Renal cortical epithelial cell (primary cell): ENCODE data around the gene CD276. TPM values are rescaled to one million over a fixed set of nuclear protein-coding genes. Genes with fewer than 3 reads are reported as not detected.

ENCODE experiments used
- total RNA-seq: library from RNA; depleted of rRNA; stranded (reverse); fragments of >200 nt; gene quantifications from 2 replicates; pipeline ENCODE4 v1.2.3, GENCODE V29; 2014

The CD276 gene
- total RNA-seq, 1 donor from 2014 or later, result 139 TPM

Other genes starting within 250 kb of the CD276 start
- gene REC114, start 241.2 kb upstream of the CD276 start, total RNA-seq, result not detected in 2 replicates
- 158 and 262 TPM in 2 replicates for gene NPTN, start 51.0 kb upstream of the CD276 start, total RNA-seq
- under 0.01 and 0.80 TPM in 2 replicates for gene INSYN1, start 69.0 kb downstream of the CD276 start, total RNA-seq
- not detected in 2 replicates for gene TBC1D21, start 189.2 kb downstream of the CD276 start, total RNA-seq
- gene LOXL1, start 242.1 kb downstream of the CD276 start, total RNA-seq, result 62.8 and 70.7 TPM in 2 replicates